ENCODE data around the gene KICS2.

DNA sequence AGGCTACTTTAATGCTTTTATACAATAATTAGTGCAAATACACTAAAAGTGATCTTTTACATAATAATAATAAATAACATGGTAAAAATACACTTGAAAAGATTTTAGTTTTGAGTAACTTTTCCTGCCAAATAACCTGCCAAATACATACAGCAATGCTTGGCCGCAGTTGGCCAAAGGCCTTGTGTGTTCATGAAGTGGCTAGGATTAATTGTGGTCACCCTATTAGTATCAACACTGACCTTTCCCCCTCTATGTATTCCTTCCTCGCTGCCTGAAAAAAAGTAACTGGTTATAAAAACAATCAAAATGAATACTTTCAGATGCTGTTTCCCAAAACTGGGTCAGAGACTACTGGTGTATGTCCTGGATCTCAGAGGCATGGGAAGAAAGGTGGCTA, 34.3 kb downstream of the KICS2 start:
- no peak for TF ChIP-seq POLR2A (IDR thresholded peaks at IDR 0.05)
- TF ChIP-seq, protein P1, sequence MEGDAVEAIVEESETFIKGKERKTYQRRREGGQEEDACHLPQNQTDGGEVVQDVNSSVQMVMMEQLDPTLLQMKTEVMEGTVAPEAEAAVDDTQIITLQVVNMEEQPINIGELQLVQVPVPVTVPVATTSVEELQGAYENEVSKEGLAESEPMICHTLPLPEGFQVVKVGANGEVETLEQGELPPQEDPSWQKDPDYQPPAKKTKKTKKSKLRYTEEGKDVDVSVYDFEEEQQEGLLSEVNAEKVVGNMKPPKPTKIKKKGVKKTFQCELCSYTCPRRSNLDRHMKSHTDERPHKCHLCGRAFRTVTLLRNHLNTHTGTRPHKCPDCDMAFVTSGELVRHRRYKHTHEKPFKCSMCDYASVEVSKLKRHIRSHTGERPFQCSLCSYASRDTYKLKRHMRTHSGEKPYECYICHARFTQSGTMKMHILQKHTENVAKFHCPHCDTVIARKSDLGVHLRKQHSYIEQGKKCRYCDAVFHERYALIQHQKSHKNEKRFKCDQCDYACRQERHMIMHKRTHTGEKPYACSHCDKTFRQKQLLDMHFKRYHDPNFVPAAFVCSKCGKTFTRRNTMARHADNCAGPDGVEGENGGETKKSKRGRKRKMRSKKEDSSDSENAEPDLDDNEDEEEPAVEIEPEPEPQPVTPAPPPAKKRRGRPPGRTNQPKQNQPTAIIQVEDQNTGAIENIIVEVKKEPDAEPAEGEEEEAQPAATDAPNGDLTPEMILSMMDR (IDR thresholded peaks at IDR 0.05) = no peak

Data from upper lobe of left lung (tissue), 4 donors.